GM23338 (cell line): ENCODE measurements around the gene DPYD.

ENCODE experiments used
- CTCF ChIP-seq, 2 experiments: fragments of 200-600 bp in 1 of 2; sonication (generic) in 1 of 2; conservative IDR thresholded peaks; 2 replicates each; pipeline versions ENCODE4 v1.5.1 to v1.6.1; 2016 to 2017; ENCODE audit warnings: antibody characterized with exemption in 2 of 2, low read depth in 2 of 2, mild to moderate bottlenecking in 2 of 2, moderate library complexity in 1 of 2
- ETS1 ChIP-seq: IDR thresholded peaks from 2 replicates; pipeline ENCODE4 v1.6.1; 2016; ENCODE audit warnings: antibody characterized with exemption
- EZH2 ChIP-seq: fragments of 200-600 bp; sonication (generic); IDR thresholded peaks from one replicate; pipeline ENCODE4 v1.8.0; 2017; ENCODE audit warnings: antibody characterized with exemption, mild to moderate bottlenecking, low read depth; ENCODE audit not compliant: unreplicated experiment
- EZH2phosphoT487 ChIP-seq: fragments of 200-600 bp; sonication (generic); IDR thresholded peaks from one replicate; pipeline ENCODE4 v1.8.1; 2018; ENCODE audit warnings: antibody characterized with exemption; ENCODE audit not compliant: unreplicated experiment
- JUNB ChIP-seq: IDR thresholded peaks from one replicate; pipeline ENCODE4 v1.6.1; 2016; ENCODE audit warnings: antibody characterized with exemption; ENCODE audit not compliant: unreplicated experiment
- POLR2AphosphoS5 ChIP-seq: IDR thresholded peaks from 2 replicates; pipeline ENCODE4 v1.6.1; 2016; ENCODE audit warnings: antibody characterized with exemption, low read depth
- REST ChIP-seq: IDR thresholded peaks from one replicate; pipeline ENCODE4 v1.6.1; 2018; ENCODE audit warnings: antibody characterized with exemption; ENCODE audit not compliant: unreplicated experiment
- STAT1 ChIP-seq: IDR thresholded peaks from one replicate; pipeline ENCODE4 v1.6.1; 2016; ENCODE audit warnings: antibody characterized with exemption; ENCODE audit not compliant: unreplicated experiment
- TF ChIP-seq, protein P1 (sequence below): fragments of 250-450 bp; sonication (Bioruptor Pico); IDR thresholded peaks from 2 replicates; pipeline ENCODE4 v1.5.0; 2020; ENCODE audit warnings: mild to moderate bottlenecking, moderate library complexity

DNA sequence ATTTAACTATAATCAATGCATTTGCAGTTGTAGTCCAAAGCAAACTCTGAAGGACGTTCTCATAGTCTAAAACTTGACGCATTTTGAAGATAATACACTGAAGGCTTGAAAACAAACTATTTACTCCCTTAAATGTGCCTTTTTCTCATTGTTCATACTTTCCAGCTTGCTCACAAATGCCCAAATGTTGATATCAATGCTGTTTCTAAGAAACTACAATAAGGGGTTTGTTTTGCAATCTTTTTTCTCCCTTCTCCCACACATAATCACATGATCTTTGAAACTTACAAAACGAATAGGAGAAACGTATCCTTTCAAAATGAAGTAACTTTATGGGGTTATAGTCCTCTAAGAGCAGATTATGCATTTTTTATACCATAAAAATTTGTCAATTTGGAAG is 508.7 kb downstream of the DPYD start:
- TF ChIP-seq CTCF (conservative IDR thresholded peaks at IDR 0.05; ENCODE audit: low read depth in 2 of 2) (no peak), EZH2 (no peak), REST (no peak), POLR2AphosphoS5 (no peak), EZH2phosphoT487 (no peak), STAT1 (no peak), JUNB (no peak), ETS1 (no peak)
- TF ChIP-seq, protein P1, sequence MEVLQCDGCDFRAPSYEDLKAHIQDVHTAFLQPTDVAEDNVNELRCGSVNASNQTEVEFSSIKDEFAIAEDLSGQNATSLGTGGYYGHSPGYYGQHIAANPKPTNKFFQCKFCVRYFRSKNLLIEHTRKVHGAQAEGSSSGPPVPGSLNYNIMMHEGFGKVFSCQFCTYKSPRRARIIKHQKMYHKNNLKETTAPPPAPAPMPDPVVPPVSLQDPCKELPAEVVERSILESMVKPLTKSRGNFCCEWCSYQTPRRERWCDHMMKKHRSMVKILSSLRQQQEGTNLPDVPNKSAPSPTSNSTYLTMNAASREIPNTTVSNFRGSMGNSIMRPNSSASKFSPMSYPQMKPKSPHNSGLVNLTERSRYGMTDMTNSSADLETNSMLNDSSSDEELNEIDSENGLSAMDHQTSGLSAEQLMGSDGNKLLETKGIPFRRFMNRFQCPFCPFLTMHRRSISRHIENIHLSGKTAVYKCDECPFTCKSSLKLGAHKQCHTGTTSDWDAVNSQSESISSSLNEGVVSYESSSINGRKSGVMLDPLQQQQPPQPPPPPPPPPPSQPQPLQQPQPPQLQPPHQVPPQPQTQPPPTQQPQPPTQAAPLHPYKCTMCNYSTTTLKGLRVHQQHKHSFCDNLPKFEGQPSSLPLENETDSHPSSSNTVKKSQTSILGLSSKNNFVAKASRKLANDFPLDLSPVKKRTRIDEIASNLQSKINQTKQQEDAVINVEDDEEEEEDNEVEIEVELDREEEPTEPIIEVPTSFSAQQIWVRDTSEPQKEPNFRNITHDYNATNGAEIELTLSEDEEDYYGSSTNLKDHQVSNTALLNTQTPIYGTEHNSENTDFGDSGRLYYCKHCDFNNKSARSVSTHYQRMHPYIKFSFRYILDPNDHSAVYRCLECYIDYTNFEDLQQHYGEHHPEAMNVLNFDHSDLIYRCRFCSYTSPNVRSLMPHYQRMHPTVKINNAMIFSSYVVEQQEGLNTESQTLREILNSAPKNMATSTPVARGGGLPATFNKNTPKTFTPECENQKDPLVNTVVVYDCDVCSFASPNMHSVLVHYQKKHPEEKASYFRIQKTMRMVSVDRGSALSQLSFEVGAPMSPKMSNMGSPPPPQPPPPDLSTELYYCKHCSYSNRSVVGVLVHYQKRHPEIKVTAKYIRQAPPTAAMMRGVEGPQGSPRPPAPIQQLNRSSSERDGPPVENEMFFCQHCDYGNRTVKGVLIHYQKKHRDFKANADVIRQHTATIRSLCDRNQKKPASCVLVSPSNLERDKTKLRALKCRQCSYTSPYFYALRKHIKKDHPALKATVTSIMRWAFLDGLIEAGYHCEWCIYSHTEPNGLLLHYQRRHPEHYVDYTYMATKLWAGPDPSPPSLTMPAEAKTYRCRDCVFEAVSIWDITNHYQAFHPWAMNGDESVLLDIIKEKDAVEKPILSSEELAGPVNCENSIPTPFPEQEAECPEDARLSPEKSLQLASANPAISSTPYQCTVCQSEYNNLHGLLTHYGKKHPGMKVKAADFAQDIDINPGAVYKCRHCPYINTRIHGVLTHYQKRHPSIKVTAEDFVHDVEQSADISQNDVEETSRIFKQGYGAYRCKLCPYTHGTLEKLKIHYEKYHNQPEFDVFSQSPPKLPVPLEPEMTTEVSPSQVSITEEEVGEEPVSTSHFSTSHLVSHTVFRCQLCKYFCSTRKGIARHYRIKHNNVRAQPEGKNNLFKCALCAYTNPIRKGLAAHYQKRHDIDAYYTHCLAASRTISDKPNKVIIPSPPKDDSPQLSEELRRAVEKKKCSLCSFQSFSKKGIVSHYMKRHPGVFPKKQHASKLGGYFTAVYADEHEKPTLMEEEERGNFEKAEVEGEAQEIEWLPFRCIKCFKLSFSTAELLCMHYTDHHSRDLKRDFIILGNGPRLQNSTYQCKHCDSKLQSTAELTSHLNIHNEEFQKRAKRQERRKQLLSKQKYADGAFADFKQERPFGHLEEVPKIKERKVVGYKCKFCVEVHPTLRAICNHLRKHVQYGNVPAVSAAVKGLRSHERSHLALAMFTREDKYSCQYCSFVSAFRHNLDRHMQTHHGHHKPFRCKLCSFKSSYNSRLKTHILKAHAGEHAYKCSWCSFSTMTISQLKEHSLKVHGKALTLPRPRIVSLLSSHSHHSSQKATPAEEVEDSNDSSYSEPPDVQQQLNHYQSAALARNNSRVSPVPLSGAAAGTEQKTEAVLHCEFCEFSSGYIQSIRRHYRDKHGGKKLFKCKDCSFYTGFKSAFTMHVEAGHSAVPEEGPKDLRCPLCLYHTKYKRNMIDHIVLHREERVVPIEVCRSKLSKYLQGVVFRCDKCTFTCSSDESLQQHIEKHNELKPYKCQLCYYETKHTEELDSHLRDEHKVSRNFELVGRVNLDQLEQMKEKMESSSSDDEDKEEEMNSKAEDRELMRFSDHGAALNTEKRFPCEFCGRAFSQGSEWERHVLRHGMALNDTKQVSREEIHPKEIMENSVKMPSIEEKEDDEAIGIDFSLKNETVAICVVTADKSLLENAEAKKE, result no peak
